DND-41 (cell line): Measurements from ENCODE around the gene XIAP.
"Not testable (repeated sequence)": the region's sequence is repeated elsewhere in the genome, so short reads cannot be mapped to it uniquely, and the experiment has no call there.

Source experiments
- ATAC-seq: fragments of 200-7000 bp; cut with Tn5 transposase; 3 replicates; pipeline ENCODE4 v1.9.1; 2021; ENCODE audit warnings: low read depth; ENCODE audit not compliant: insufficient read depth
- DNase-seq: peaks from one replicate; pipeline ENCODE4 v3.0.0-alpha.2; 2020
- H2AFZ ChIP-seq: 2 replicates; pipeline ENCODE4 v1.6.0; 2012; ENCODE audit warnings: low read depth, low read length
- H3K27ac ChIP-seq: 2 replicates; pipeline ENCODE4 v1.5.1; 2012; ENCODE audit warnings: low read length, inconsistent platforms
- H3K27me3 ChIP-seq: fragments of 200-600 bp; sonication (generic); 2 replicates; pipeline ENCODE4 v1.6.0; 2012; ENCODE audit warnings: low read length, mild to moderate bottlenecking, inconsistent platforms; ENCODE audit not compliant: insufficient read depth, poor library complexity
- H3K36me3 ChIP-seq: 2 replicates; pipeline ENCODE4 v1.5.1; 2012; ENCODE audit warnings: low read length, inconsistent platforms; ENCODE audit not compliant: insufficient read depth
- H3K4me1 ChIP-seq: 2 replicates; pipeline ENCODE4 v1.5.1; 2012; ENCODE audit warnings: mild to moderate bottlenecking, low read length; ENCODE audit not compliant: insufficient read depth
- H3K4me2 ChIP-seq: 2 replicates; pipeline ENCODE4 v1.6.0; 2012; ENCODE audit warnings: mild to moderate bottlenecking, moderate library complexity, low read length, inconsistent platforms; ENCODE audit not compliant: insufficient read depth
- H3K4me3 ChIP-seq, 2 experiments: fragments of 200-600 bp in 1 of 2; shearing (Covaris generic) in 1 of 2; 2 replicates each; pipeline ENCODE4 v1.5.1; 2012 to 2016; ENCODE audit warnings: inconsistent platforms in 2 of 2, low read length in 2 of 2, mild to moderate bottlenecking in 2 of 2, low read depth in 1 of 2, moderate library complexity in 1 of 2
- H3K79me2 ChIP-seq: 2 replicates; pipeline ENCODE4 v1.6.0; 2012; ENCODE audit warnings: low read length, inconsistent platforms; ENCODE audit not compliant: insufficient read depth
- H3K9ac ChIP-seq: 2 replicates; pipeline ENCODE4 v1.6.0; 2012; ENCODE audit warnings: low read depth, mild to moderate bottlenecking, inconsistent platforms, low read length, moderate library complexity
- H3K9me3 ChIP-seq: 2 replicates; pipeline ENCODE4 v1.5.1; 2012; ENCODE audit warnings: low read length, moderate library complexity, mild to moderate bottlenecking, inconsistent platforms; ENCODE audit not compliant: insufficient read depth, severe bottlenecking
- H4K20me1 ChIP-seq: 2 replicates; pipeline ENCODE4 v1.6.0; 2012; ENCODE audit warnings: low read length; ENCODE audit not compliant: insufficient read depth
- CTCF ChIP-seq: IDR thresholded peaks from 2 replicates; pipeline ENCODE4 v1.5.1; 2012; ENCODE audit warnings: borderline replicate concordance, low read length, moderate library complexity, mild to moderate bottlenecking; ENCODE audit not compliant: poor library complexity, severe bottlenecking; ENCODE audit errors: extremely low read depth
- EZH2 ChIP-seq: IDR thresholded peaks from 3 replicates; pipeline ENCODE4 v1.6.1; 2012; ENCODE audit warnings: borderline replicate concordance, low read depth, mild to moderate bottlenecking, moderate library complexity, low read length, inconsistent platforms; ENCODE audit not compliant: severe bottlenecking

Gene XIAP

DNA sequence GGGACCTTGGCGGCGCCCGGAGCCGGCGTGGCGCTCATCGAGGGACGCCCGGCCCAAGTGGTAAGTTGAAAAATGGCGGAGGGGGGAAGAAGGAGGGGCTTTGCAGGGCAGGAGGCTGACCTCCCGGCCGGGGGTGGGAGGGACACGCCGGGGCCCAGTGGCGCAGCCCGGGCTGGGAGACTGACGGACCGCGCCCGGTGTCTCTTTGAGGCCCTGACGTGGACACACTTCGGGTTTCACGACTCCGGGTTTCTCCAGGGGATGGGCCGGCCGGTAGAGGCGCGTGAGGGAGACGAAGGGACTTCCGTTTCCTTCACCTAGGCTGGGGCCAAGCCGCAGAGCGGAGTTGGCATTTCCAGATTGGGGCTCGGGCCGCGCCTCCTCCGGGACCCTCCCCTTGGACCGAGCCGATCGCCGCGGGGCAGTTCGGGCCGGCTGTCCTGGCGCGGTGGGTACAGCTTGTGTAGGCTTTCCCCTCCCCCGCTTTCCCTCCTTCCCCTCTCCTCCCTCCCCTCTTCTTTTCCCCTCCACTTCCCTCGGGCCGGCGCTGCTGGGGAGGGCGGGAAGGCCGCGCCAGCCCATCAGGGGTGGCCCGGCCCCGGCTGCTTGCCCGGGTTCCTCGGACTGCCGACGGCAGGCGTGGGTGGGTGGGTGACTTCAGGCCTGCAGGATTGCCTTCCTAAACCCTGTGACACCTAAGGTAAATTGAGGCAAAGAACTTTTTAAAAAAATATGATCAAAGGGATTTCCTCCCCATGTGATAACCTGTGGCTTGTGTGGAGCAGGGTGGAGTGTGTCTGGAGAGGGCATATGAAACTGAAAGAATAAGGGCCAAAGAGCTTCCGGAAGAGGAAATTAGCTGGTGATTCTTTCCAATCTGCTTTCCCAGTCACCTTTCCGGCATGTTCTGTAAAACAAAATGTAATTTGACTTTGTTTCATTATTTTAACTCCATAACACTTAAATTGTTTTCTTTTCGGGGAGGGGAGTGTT is at the start of gene XIAP:
TSS of gene XIAP (plus strand) at position 208 of the 993 bp plus-strand sequence. CDS start 25,610 bp downstream, outside the sequence.
- H3K36me3 ChIP-seq = no peaks in the 10 kb centered on the region
- peak within 1 kb of the TSS; percentile 92 for H3K9ac ChIP-seq
- H3K79me2 ChIP-seq = peaks cover 58% of the 10 kb centered on the region
- no peaks in the 10 kb centered on the region for H3K27me3 ChIP-seq
- TF ChIP-seq CTCF = no peak
- no peak for TF ChIP-seq EZH2
- H2AFZ ChIP-seq = peak within 1 kb of the TSS; percentile 76
- H3K4me1 ChIP-seq = peaks cover 16% of the 10 kb centered on the region
- H3K4me2 ChIP-seq = peak within 1 kb of the TSS; percentile 77
- peak; percentile 72 for DNase-seq
- no peaks in the 10 kb centered on the region for H4K20me1 ChIP-seq
- H3K4me3 ChIP-seq = peak within 1 kb of the TSS; percentile 34 to 68; a peak in 3 of 4 replicates
- peak; percentile 77 for ATAC-seq
- peak within 1 kb of the TSS; percentile 98 for H3K27ac ChIP-seq
- no peaks in the 10 kb centered on the region for H3K9me3 ChIP-seq

GRCh38 chrX:123814343-123814742 is 45.5 kb upstream of the XIAP start:
- Histone ChIP-seq H3K79me2 (no peaks in the 10 kb centered on the region), H3K4me2 (no peak overlapping the region), H3K4me1 (no peaks in the 10 kb centered on the region), H3K27ac (no peak overlapping the region), H3K27me3 (no peaks in the 10 kb centered on the region), H3K4me3 (no peak overlapping the region), H2AFZ (no peak overlapping the region), H3K9ac (no peak overlapping the region), H4K20me1 (no peaks in the 10 kb centered on the region), H3K9me3 (no peaks in the 10 kb centered on the region), H3K36me3 (no peaks in the 10 kb centered on the region)
- no peak for ATAC-seq
- TF ChIP-seq EZH2 (no peak), CTCF (no peak)
- no peak for DNase-seq

DNA sequence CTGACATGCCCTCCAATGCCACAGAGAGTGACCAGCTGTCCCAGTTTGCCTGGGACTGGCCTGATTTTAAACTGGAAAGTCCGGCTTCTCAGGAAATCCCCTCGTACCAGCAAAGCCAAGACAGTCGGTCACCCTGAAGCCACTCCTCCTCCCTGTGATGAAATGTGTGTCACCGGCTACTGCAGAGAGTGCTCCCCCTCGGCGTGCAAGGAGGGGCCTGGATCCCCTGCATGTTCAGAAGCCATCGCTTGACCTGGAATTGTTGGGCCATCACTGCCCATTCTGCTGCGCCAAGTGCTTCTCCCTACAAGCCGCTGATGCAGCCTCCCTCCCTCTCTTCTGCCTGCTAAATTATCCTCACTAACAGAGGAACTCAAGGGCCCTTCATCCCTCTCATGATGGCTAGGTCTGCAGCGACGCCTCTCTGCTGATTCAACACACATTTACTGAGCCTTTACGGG is 44.9 kb upstream of the XIAP start:
- not testable (repeated sequence) for H3K4me2 ChIP-seq, H3K4me3 ChIP-seq, H3K79me2 ChIP-seq, ATAC-seq, H3K9ac ChIP-seq, H2AFZ ChIP-seq, H3K27ac ChIP-seq, H3K27me3 ChIP-seq, H3K4me1 ChIP-seq, H3K36me3 ChIP-seq, DNase-seq, H4K20me1 ChIP-seq, H3K9me3 ChIP-seq

GRCh38 chrX:123817288-123817894 is 42.5 kb upstream of the XIAP start:
- H3K79me2 ChIP-seq = no peaks in the 10 kb centered on the region
- no peak overlapping the region for H3K4me3 ChIP-seq
- no peaks in the 10 kb centered on the region for H3K4me1 ChIP-seq
- H3K27me3 ChIP-seq = no peaks in the 10 kb centered on the region
- ATAC-seq = no peak
- H3K36me3 ChIP-seq = no peaks in the 10 kb centered on the region
- no peak overlapping the region for H3K4me2 ChIP-seq
- H3K9ac ChIP-seq = no peak overlapping the region
- H3K9me3 ChIP-seq = no peaks in the 10 kb centered on the region
- H2AFZ ChIP-seq = no peak overlapping the region
- no peaks in the 10 kb centered on the region for H4K20me1 ChIP-seq
- H3K27ac ChIP-seq = no peak overlapping the region
- no peak for DNase-seq
- no peak for TF ChIP-seq CTCF
- TF ChIP-seq EZH2 = no peak
